HG03175 (cell line): ENCODE measurements around the gene SH2D4B.

Experiments
- ATAC-seq: cut with Tn5 transposase; IDR thresholded peaks from one replicate; pipeline ENCODE4 v1.9.1; 2021; ENCODE audit warnings: mild to moderate bottlenecking, moderate library complexity; ENCODE audit not compliant: unreplicated experiment

Gene SH2D4B

GRCh38 chr10:80622153-80622552, 84.5 kb downstream of the SH2D4B start:
- no peak for ATAC-seq

- ATAC-seq: no peak
Measured at GRCh38 chr10:80630324-80630723, 92.6 kb downstream of the SH2D4B start.

DNA sequence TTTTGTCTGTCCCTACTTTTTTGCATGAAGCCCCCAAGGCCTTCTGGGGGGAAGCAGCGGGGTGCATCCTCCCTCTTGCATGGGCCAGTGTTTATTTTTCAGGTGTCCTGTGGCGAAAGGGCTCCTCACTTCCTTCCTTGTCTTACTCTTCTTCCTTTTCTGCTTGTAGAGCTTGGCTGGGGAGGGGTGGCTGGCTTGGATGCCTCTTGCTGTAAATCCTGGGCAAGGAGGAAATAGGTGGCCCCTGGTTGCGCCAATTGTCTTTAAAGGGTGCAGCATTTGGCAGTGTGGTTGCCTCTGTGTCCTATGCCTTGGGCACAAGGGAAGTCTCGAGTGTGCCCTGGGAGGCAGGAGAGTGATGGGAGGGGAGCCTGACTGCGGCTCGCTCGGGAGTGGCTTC, 95.0 kb downstream of the SH2D4B start:
- ATAC-seq: no peak

DNA sequence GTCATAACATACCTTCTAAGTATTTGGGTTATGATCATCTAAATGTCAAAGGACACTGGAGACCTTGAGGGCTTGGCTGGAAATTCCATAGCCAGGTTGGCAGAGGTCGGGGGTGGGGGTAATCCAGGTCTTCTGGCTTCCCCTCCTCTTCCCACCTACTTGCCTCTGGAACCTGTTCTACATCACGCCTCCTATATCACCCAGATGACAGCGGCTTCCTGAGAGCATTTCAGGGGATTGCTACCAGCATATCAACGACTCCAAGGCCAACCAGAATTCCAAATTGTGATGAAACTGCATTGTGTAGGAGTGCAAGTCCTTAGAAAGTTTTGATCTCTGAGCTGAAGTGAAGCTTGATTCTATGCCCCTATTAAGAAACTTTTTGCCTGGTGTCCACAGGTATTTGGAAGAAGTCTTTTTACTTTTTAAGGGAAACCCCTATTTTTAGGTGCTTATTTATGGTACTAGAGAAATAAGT, 95.7 kb downstream of the SH2D4B start:
- no peak for ATAC-seq

DNA sequence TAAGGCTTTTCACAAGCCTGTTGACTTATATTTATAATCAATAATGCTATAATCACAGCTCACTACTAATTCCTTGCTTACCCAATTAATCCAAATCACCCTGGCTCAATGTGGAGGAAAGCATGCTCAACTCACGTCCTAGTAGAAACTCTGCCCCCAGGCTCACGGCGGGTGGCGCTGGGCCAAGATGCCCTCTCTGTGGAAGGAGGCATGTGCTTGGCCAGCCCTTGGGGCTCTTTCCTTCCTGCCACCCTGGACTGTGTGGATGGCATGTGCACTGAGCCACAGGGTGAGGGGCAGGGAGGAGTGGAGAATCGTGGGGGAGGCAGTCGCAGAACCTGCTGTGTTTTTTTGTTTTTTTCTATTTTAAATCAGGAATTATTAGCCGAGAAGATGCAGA, 96.2 kb downstream of the SH2D4B start:
- no peak for ATAC-seq

GRCh38 chr10:80642661-80643060, 105.0 kb downstream of the SH2D4B start:
- ATAC-seq: no peak

DNA sequence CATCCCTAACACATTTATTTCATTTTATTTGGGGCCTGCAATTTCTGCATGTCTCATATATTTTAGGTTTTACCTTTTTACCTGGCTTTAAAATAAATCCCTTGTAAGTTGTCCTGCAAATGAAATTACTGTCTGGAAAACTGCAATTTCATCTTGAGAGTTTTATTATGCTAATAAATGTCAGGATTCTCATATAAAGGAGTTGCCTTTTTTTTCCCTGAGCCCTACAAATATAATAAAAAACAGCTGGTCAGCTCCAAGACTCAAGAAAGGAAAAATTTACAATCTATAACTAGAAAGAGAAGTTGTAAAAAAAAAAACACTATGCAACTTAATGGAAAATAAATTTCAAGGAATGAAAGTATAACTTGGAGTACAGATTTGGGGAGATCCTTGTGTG, 108.7 kb downstream of the SH2D4B start:
- ATAC-seq: no peak

GRCh38 chr10:80647173-80647833, 109.6 kb downstream of the SH2D4B start:
- ATAC-seq: no peak

DNA sequence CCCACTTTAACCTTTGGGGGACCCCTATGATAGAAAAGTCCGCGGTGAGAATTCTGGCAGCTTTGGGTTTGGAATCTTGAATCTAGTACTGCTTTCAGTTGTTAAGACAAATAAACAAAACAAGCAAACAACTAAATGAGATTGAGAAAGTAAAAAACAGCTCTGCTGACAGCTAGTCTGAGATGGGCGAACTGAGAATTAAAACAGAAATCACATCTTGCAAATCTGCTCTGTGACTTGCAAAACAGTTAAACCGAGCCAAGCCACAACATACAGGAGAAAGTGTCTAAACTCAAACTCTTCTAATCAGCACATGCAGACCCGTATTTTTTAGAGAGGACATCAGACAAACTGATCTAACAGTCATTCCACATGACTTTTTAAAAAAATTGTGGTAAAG, 110.4 kb downstream of the SH2D4B start:
- ATAC-seq: no peak

GRCh38 chr10:80649183-80649582, 111.5 kb downstream of the SH2D4B start:
- ATAC-seq: no peak

GRCh38 chr10:80655898-80656297, 118.2 kb downstream of the SH2D4B start:
- no peak for ATAC-seq

DNA sequence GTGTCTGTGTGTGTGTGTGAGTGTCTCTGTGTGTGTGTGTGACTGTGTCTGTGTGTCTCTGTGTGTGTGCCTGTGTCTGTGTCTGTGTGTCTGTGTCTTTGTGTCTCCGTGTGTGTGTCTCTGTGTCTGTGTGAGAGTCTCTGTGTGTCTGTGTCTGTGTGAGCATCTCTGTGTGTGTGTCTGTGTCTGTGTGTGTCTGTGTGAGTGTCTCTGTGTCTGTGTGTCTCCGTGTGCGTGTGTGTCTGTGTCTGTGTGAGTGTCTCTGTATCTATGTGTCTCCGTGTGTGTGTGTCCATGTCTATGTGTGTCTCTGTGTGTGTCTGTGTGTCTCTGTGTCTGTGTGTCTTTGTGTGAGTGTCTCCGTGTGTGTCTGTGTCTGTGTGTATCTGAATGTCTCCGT, 120.4 kb downstream of the SH2D4B start:
- no peak for ATAC-seq

DNA sequence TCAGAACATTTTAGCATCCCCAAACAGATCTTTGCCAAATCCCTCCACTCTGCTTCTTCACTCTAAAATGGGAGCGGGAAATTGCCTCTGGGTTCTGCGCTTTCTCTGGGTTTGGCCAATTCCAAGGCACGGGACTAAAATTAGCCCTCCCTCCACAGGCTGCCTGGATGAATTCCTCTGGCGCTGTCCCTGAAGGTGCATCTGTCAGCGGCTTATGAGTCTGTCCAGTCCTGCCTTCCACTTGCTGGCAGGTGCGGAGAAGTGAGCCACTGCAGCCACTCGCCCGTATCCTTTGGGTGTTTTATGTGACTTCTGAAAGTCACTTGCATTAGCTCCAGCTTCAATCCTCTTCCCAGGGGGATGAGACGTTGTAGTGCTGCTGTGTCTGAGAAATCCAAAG, 121.6 kb downstream of the SH2D4B start:
- ATAC-seq: no peak

DNA sequence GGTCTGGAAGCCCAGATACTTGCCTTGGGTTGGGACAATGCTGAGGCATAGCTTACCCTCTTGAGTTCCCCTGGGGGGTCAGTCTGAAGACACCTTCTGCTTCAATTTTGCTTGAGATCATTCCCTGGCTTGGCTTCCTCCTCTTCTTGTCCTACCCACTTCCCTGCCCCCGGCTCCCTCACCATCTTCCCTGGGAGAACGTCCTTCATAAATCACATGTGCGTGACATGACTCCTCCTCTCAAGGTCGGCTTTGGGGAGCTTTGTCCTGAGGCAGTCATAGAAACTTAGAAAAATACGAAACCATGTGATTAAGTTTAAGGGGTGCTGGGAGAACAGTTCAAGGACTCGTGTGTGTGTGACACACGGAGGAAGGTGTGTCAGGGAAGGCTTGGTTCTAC, 122.6 kb downstream of the SH2D4B start:
- ATAC-seq: no peak

- no peak for ATAC-seq
Measured at GRCh38 chr10:80660736-80661135, 123.0 kb downstream of the SH2D4B start.

- ATAC-seq: no peak
Measured at GRCh38 chr10:80661526-80661925, 123.8 kb downstream of the SH2D4B start.

DNA sequence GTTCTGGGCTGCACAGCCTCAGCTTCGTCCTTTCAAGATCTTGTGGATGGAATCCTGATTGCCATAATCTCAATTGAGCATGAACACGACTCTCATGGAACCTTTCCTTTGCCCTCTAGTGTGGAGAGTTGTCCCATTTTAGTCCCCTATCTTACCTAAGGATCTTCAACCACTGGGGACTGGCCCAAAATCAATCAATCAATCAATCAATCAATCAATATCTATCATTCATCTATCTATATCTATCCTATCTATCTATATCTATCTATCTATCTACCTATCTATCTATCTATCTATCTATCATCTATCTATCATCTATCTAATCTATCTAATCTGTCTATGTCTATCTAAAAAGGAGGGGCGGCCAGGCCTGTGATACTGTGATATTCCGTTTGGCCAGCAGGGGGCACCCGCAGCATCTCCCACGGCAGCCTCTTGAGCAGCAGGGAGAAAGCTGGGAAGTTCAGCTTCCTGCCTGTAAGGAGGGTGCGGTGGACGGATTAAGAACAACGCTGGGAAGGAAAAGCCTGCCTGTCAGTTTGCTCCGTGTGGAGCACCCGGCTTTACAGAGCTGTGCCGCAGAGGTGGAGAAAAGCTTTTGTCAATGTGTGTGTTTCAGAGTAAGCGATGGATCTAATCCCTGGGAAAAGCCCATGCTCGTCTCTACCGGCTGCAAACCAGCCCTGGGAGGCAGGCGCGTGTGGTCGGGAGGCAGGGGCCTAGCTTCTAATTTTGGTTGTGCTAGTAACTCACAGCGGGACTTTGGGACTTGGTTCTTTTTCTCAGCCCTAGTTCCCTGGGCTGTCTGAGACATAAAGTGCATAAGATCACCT, 124.9 kb downstream of the SH2D4B start:
- ATAC-seq: peak; percentile 79

DNA sequence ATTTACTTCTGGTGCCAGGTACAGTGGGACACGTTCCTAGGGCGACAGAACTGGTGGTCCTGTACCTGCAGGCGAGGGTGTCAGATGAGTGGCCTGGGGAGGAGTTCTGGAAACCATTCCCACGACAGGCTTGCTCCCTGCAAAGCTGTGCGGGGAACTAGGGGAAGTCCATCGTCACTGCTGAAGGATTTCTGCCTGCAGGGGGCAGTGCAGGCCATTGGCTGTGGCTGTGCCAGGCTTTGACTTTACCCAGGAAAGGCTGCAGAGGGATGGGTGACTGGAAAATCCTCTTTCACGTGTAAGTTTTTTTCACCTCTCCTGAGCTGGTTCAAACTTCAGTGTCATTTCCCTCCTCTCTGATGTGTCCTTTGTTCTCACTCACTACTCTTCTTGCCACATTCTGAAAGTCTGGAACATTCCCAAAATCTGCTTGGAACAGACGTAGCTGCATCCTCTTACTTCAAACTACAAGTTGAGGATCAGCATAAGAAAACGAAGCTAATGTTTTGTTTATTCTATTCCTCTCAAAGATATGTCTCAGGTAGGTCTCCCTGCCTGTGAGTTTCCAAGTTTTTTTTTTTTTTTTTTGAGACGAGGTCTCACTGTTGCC, 126.5 kb downstream of the SH2D4B start:
- peak; percentile 64 for ATAC-seq

GRCh38 chr10:80669485-80669884, 131.8 kb downstream of the SH2D4B start:
- ATAC-seq: no peak

GRCh38 chr10:80670774-80671173, 133.1 kb downstream of the SH2D4B start:
- no peak for ATAC-seq

GRCh38 chr10:80671847-80672246, 134.1 kb downstream of the SH2D4B start:
- no peak for ATAC-seq

- ATAC-seq: no peak
Measured at GRCh38 chr10:80672613-80673012, 134.9 kb downstream of the SH2D4B start.
